ENCODE data around the gene SHC2. TPM values are rescaled to one million over a fixed set of nuclear protein-coding genes. Genes with fewer than 3 reads are reported as not detected.

Gene SHC2
- total RNA-seq, 1 experiment from 2014 or later = 6.7 TPM

GRCh38 chr19:401866-402511 is 58.8 kb downstream of the SHC2 start:
- BruUV-seq (replicated peaks) = no TSS peak
- ChIA-PET POLR2A (interaction anchor here (0.6 kb wide), 1 partner anchor 102 kb away, joined by 4 read pairs; no protein-coding TSS in a partner anchor), CTCF (interaction anchor here (0.6 kb wide), 1 partner anchor 111 kb away, joined by 3 read pairs; no protein-coding TSS in a partner anchor)
- no peak for TF ChIP-seq TCF7L2 (IDR thresholded peaks at IDR 0.05; ENCODE audit: low read depth, low read length)
- no peak for TF ChIP-seq REST (IDR thresholded peaks at IDR 0.05; ENCODE audit: insufficient read depth in 1 of 2, low read depth in 2 of 2, low read length in 1 of 2)
- TF ChIP-seq CTCF (IDR thresholded peaks at IDR 0.05) = no peak
- TF ChIP-seq POLR2AphosphoS5 (IDR thresholded peaks at IDR 0.05; ENCODE audit: low read depth, low read length) = no peak
- no peak for TF ChIP-seq SIN3A (IDR thresholded peaks at IDR 0.05; ENCODE audit: borderline replicate concordance, insufficient read depth, low read depth, low read length)
- Histone ChIP-seq H3K9me3 (ENCODE audit: control insufficient read depth, insufficient read depth, low read depth, low read length) (no peaks in the 10 kb centered on the region), H3K27me3 (ENCODE audit: control insufficient read depth, insufficient read depth, low read length) (no peaks in the 10 kb centered on the region), H3K4me3 (ENCODE audit: low read depth in 2 of 2, low read length in 2 of 2) (peak overlapping the region in 1 of 2 experiments; percentile 24; a peak in 2 of 4 replicates), H3K4me1 (ENCODE audit: control insufficient read depth, insufficient read depth, low read length) (peaks cover 16% of the 10 kb centered on the region; the same call in 1 of the 2 replicates), H3K27ac (ENCODE audit: low read length) (no peak overlapping the region), H3K36me3 (ENCODE audit: control insufficient read depth, insufficient read depth, low read length) (no peaks in the 10 kb centered on the region)
- in situ Hi-C loops (cut with HindIII; ENCODE audit: low pct_unique_long_range_greater_than_20kb, low sequenced_read_pairs) = no loop called here
- DNase-seq (ENCODE audit: low read depth, low spot score) = no peak
- ATAC-seq = no peak
- intact Hi-C loops (cut with micrococcal nuclease; ENCODE audit: unreplicated experiment) = no loop called here

- TF ChIP-seq SIN3A (IDR thresholded peaks at IDR 0.05; ENCODE audit: borderline replicate concordance, insufficient read depth, low read depth, low read length) (no peak), TCF7L2 (IDR thresholded peaks at IDR 0.05; ENCODE audit: low read depth, low read length) (no peak), REST (IDR thresholded peaks at IDR 0.05; ENCODE audit: insufficient read depth in 1 of 2, low read depth in 2 of 2, low read length in 1 of 2) (no peak), CTCF (IDR thresholded peaks at IDR 0.05) (no peak), POLR2AphosphoS5 (IDR thresholded peaks at IDR 0.05; ENCODE audit: low read depth, low read length) (no peak)
- no peak for DNase-seq (ENCODE audit: low read depth, low spot score)
- Histone ChIP-seq H3K9me3 (ENCODE audit: control insufficient read depth, insufficient read depth, low read depth, low read length) (no peaks in the 10 kb centered on the region), H3K27ac (ENCODE audit: low read length) (no peak overlapping the region), H3K27me3 (ENCODE audit: control insufficient read depth, insufficient read depth, low read length) (no peaks in the 10 kb centered on the region), H3K4me3 (ENCODE audit: low read depth in 2 of 2, low read length in 2 of 2) (no peak overlapping the region), H3K36me3 (ENCODE audit: control insufficient read depth, insufficient read depth, low read length) (no peaks in the 10 kb centered on the region), H3K4me1 (ENCODE audit: control insufficient read depth, insufficient read depth, low read length) (0 out of 2 replicates have a peak, but pooled peaks cover 12% of the 10 kb centered on the region)
- ChIA-PET POLR2A (no interaction called here), CTCF (interaction anchor here (0.6 kb wide), 1 partner anchor 112 kb away, joined by 3 read pairs; no protein-coding TSS in a partner anchor)
- BruUV-seq (replicated peaks) = no TSS peak
- intact Hi-C loops (cut with micrococcal nuclease; ENCODE audit: unreplicated experiment) (no loop called here), in situ Hi-C loops (cut with HindIII; ENCODE audit: low pct_unique_long_range_greater_than_20kb, low sequenced_read_pairs) (no loop called here)
- no peak for ATAC-seq
Measured at GRCh38 chr19:400976-401865, 59.6 kb downstream of the SHC2 start.
